CD4-positive, alpha-beta T cell treated with Interleukin-6 for 4 hours (primary cell): ENCODE results near the gene ARL6IP4.

ENCODE experiments used
- DNase-seq: peaks from one replicate; pipeline ENCODE4 v3.0.0-alpha.2; 2020; ENCODE audit warnings: mixed read lengths

Gene ARL6IP4

DNA sequence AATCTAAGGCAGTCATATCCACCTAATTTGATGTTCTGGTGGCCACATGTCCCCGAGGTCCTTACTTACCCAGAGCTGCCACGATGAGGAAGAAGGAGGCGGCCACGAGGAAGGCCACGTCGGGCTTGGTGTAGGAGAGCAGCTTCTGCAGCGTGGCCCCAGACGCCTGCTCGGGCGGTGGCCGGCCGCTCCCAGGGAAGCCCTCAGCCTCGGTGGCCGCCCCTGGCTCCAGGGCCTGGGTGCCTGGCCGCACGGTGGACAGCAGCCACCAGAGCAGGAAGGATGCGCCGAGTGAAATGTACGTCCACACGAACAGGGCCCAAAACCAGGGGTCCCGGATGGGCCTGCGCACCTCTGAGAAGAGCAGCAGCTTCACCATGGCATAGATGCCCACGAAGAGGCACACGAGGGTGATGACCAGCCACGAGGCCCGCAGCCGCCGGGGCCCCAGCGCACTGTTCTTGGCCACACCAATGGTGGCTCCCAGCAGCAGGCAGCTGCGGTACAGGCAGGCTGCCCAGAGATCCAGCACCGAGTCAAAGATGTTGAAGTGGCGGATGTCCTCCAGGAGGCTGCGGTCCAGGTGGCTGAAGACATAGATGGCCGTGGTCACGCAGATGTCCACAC lies 20.8 kb upstream of the ARL6IP4 start:
- no peak for DNase-seq

DNA sequence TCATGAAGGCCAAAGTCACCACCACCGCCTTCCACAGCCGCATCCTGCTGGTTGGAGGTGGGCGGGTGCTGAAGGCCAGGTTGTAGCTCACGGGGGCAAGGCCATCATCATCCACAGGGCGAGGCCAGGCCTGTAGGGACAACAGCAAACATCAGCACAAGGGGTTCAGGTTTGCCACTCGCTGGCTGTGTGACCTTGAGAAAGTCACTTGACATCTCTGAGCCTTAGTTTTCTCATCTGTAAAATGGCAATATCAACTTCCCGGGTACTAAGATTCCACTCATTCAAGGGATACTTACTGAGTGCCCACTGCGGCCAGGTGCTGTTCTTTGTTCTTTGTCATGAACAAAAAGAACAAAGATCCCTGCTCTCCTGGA lies 20.3 kb upstream of the ARL6IP4 start:
- DNase-seq: no peak

DNA sequence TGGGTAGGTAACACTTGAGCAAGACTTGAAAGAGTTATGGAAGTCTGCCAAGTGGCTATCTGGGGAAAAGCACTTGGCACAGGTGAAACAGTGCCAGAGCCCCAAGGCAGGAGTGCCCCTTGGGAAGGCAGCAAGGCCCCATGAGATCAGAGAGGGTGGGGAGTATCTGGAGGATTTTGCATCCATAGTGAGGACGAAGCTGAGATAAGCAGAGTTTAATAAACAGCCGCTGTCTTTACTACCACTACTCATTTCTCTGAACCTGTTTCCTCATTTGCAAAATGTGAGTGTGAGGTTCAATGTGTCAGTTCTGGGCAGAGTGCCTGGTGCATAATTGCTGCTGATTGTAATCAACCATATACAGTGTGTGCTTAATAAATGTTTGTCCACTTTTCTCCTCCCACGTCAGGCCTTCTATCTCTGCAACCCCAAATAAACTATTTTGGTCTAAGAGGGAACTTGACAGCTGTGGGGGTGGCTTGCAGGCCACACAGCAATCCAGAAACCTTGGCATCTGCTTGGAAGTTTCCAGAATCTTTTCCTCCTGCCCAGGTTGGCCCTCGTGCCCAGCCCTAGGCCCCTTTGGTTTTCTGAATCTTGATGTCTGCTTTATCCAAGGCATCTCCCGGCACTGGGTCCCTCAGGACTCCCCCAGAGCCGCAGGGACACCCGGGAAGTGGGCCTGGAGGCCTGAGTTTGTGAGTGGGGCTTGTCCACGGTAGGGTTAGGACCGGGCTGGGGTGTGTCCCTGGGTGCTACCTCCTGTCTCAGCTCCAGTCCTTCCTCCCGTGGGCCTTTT lies 18.8 kb upstream of the ARL6IP4 start:
- no peak for DNase-seq

DNA sequence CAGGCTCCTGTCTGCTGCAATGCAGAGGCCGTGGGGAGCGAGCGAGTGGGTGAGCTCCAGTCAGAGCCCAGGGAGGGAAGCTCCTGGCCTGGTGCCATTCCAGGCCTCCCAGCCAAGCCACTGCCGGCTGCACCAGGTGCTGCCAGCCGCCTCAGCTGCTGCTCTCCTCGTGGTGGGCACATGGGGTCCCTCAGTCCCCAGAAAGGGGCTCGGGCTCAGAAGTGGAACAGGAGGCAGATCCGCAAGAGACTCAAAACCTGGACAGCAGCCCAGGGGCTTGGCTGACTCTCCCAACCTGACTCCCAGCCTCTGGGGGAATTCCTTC lies 16.6 kb upstream of the ARL6IP4 start:
- DNase-seq: no peak

DNA sequence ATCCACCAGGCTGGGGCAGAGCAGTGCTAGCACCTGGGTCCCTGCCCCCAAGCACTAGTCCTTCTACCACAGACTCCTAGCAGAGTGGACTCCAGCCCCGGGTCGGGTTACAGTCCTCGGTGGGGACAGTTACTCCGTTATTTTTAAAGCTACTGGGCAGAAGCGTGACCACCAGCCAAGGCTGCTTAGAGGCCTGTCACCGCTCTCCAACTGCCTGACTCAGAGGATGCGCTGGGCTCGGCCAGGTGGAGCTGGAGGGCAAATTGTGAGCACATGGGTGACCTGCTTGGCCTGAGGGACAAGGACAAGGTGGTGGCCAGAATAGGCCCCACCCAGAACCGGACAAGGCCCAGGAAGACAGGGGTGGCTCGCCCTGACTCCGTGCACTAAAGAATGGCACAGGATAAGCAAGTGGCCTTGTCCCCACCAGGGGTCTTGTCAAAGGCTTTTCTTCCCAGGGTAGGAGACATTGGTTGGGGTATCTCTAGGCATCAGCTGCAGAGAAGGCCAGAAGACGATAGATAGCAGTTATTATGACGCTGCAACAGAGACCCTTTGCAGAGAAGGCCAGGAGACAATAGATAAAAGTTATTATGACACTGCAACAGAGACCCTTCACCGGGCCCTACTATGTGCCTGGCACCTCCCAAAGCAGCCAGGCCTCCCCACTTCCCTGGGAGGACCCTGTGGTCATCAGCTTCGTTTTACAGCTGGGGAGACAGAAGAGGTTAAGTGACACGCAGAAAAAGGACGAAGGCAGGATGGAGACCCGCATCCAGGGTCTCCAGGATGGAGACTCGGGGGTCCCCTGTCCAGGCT lies 15.8 kb upstream of the ARL6IP4 start:
- no peak for DNase-seq

DNA sequence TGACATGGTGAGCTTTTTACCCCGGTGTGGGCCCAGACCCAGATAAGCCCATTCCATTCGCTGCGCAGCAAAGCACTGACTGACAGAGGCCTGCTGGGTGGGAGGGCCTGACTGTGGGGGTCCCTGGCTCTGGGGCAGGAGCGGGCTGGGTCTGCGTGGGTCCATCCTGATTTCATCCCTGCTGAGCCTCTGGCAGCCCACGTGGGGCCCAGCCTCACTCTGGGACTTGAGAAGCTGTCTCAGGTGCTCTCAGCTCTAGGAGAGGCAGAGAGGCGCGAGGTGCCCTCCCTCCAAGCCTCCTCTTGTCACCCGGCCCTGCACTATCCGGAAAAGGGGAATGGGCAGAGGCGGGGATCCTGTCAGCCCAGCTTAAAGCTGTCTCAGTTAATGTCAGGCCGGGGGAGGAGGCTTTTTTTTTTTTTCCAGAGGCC lies 15.1 kb upstream of the ARL6IP4 start:
- DNase-seq: no peak

DNA sequence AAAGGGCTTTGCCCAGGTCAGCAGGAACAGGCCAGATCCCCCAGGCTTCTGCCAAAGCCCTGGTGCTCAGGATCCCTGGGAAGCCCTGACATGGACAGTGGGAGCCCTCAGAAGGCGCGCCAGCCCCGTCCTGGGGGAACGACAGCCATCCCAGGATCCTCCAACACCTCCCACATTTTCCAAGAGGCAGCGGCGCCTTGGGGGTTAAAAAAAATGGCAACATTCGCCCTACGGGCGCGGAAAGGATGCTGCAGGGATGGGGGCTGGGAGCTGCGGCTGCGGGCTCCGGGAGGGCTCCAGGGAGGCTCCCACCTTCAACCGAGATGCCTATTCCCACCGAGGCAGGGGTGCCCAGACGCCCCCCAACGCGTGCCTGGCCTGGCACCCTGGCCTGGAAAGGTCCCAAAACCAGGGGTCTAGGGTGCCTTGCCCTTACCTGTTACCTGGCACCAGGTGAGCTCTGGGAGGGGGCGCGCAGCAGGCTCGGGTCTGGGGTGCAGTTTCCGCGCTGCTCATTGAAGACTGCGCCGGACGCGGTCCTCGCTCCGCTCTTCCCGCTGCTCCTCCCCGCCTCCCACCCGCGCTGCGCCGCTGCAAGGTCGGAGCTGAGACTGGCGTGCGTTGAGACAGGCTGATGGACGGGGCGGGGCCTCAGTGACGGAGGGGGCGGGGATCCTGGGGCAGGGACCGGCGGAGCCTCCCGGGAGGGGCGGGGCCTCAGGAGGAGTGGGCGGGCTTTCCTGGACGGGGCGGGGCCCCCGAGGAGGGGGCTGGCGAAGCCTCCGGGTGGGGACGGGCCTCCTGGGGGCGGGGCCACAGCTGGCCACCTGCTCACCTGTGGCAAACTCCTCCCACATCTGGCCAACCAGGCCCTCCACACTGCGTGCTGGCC lies 14.4 kb upstream of the ARL6IP4 start, which contains the start of gene ABCB9:
Gene ABCB9, minus strand, starts transcription at position 613 of the 892 bp plus-strand sequence. CDS start 6,228 bp downstream, outside the sequence.
- peak; percentile 99 for DNase-seq

DNA sequence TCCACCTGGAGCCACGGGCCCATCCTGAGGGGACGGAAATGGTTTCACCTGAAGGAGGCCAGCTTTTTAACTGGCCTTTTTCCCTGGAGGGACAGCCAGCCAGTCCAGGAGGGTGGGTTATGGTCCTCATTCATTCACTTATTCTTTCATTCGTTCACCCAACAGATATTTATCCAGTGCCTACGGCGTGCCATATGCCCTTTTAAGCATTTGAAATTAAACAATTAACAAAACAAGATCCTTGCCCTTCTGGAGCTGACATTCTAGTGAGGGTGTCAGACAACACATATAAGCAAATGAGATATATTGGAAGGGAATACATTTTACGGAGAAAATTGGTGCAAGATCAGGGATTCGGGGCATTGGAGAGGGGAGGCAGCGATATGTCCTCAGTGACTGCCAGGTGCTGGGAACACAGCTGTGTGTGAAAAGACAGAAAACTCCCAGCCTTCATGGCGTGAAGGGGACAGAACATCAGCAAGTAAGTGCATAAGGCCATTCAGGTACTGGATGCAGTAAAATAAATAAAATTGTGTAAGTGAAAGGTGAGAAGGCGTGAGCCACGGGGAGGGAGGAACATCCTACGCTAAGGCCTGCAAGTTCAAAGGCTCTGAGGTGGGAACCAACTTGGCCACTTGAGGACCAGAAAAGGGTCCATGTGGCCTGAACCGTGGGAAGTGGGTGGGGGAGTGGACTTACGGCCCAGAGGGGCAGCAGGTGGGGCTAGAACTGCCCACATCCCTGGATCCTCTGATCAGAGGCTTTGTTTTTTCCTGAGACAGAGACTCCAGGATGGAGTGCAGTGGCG lies 13.5 kb upstream of the ARL6IP4 start:
- no peak for DNase-seq

DNA sequence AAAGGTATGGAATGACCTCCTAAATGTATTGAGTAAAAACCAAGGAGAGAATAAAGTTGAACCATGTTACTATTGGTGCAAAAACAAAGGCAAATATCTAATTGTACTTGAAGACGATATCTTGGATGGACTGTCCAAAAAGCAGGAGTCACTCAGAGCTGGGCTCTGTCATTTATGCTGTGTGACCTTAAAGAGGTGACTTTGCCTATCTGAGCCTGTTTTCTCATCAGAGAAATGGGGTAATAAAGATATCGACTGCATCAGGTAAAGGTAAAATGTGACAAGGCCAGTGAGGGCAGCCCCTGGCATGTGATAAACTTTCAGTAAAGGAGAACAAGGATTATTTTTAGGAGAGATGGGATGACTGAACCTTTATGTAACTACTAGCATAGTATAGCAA lies 12.4 kb upstream of the ARL6IP4 start:
- no peak for DNase-seq

DNA sequence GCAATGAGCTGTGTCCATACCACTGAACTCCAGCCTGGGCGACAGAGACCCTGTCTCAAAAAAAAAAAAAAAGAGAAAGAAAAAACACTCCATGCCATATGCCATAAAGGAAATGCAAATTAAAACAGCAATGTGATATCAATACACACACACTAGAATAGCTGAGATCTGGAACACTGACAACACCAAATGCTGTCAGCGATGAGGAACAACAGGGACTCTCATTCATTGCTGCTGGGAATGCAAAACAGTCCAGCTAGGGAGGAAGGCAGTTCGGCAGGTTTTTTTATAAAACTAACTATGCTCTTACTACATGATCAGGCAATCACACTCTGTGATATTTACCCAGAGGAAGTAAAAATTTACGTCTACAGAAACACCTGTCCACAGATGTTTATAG lies 10.8 kb upstream of the ARL6IP4 start:
- no peak for DNase-seq

DNA sequence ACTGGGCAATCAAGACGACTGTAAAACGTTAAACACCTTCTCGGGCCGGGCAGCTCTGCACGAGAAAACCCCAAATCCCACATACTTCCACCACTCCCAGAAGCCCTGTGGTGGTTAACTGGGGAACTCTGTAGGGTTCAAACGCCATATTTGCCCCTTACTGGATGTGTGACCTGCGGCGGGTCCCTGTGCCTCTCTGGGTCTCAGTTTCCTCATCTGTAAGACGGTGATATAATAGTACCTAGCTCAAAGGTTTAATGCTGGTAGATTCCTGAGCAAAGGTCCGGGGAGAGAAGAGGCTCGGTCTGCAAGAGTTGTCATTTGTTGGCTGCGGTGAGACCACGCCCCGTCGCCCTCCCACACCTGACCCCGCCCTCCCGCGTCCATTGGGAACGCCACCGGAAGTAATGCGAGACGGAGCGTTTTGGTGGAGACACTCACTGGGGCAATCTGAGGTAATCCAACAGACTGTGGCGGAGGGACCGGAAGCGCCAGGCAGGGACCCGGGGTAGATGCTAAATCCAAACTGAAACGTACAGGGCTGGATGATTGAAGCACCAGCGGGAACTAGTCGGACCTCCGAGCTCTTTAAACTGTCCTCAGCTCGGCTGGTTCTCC lies 6.1 kb upstream of the ARL6IP4 start:
- DNase-seq: peak; percentile 99

DNA sequence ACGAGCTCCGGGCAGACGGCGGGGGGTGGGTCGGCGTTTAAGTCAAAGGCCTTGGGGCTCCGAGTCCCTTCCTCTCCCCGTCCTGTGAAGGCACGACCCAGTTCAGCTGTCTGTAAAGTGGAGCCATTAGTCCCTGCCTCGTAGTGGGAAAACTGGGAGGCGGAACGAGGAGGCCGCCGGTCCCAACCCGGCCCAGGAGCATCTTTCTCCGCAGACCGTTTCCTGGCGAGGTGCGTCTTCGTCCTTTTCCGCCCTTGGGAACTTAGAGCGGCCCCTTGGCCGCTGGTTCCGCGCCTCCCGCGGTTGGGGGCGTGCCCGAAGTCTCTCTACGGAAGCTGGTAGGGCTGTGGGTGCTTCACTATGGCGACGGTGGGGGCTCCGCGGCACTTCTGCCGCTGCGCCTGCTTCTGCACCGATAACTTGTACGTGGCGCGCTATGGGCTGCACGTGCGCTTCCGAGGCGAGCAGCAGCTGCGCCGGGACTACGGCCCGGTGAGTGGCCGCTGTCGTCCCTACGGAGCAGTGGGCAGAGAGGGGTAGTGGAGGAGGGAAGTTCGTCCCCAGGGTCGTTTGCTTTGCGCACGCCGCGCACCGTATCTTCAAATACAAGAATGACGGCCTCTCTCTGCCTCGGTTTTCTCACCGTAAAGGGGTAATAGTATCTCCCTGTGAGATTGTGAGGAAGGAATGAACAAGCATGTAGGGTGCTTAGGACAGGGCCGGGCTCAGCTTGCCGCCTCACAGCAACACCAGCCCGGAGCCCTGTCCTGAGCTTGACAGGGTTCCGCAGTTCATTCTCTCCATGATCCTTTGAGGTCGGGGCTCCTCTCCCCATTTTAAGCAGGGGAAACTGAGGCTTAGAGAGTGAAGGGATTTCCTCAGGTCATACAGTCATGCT lies 5.3 kb upstream of the ARL6IP4 start, which contains the start of gene OGFOD2:
Gene OGFOD2, plus strand, starts transcription at position 353 of the 898 bp plus-strand sequence. Its CDS starts 8 bp downstream, at position 361.
- peak; percentile 94 for DNase-seq

DNA sequence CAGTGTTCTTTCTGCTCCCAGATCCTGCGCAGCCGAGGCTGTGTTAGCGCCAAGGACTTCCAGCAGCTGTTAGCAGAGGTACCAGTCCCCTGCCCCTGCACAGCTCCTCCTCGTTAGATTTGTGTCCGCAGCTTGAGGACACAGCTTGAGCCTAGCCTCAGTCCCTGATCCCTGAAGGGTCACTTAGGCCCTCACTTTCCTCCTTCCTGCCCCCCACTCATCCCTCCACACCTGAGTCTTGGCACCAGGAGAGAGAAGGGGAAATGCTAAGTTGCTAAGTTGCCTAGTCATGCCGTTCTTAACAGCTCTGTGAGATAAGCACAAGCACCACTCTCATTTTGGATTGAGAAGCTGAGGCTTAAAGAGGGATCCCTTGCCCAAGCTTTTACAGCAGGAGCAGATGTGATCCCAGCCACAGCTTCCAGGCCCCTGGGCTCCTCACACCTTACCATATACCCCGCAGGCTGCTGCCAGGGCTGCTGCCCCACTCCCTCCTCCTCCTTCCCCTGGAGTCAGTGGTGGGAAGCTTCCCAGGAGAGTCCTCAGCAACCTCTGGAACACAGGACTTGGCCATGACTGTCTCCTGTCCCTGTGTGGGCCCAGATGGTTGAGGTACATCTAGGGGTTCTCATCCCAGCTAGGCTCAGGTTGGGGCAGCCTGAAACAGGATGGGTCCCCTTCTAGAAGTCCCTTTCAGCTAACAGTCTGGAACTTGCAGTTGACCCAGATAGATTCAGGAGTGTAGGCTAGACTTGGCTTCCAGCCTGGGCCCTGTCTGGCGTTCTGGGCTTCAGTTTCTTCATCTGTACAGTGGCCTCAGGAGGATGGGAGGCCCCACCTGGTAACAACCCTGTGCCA lies 4.5 kb upstream of the ARL6IP4 start:
- no peak for DNase-seq

DNA sequence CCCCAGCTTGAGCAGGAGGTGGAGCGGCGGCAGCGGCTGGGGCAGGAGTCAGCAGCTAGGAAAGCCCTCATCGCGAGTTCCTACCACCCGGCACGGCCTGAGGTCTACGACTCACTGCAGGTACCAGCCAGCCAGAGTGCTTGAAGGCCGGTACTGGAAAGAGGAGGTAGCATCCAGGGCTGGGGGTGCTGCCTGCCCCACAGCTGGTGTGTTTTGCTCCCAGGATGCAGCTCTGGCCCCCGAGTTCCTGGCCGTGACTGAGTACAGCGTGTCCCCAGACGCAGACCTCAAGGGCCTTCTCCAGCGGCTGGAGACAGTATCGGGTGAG lies 3.9 kb upstream of the ARL6IP4 start:
- no peak for DNase-seq

DNA sequence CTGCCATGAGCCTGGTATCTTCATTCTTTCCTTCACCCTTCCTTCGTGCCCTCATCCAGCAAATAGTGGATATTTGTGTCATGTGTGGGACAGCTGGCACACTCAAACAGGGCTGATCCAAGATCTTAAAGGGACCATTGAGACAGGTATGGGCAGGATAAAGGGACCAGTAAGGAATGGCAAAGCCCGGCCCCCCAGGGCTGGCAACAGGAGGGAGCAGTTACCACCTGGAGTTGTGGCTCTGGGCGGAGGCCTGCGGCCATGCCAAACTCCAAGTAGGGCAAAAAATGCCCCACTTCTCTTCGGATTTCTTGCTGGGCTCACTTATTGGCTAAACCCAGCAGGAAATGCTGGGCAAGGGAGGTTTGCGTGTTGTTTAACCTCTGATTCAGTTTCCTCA lies 3.3 kb upstream of the ARL6IP4 start:
- DNase-seq: no peak

DNA sequence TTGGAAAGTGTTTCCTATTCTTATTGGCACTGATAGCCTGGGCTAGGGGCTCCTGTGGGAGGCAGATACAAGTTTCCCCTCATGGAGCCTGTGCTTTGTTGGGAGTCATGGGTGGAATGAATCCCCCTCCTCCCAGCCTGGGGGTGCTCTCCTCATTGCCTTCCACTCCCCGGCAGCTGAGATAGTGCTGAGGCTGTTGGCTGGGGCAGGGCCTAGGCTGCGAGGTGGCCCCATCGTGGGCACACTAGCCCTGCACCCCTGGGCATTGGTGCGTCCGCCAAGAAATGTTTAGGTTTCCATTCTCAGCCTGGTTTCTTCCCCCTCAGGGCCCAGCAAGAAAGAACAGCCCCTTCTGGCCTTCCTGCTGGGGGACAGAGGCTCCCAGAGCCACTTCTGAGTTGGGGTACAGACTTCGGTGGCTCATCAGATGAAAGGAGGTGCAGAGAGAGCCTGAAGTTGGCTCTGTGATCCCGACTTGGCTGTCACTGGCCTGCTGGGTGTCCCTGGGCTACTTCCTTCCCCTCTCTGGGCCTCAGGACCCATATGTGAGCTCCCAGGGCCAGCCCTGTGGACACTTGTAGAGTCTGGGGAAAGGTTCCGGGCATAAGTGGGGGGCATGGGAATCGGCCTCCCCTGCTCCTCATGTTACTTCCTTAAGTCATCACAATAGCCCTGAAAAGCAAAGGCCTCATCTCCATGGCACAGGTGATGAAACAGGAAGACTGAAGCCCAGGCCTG lies 2.7 kb upstream of the ARL6IP4 start:
- no peak for DNase-seq

DNA sequence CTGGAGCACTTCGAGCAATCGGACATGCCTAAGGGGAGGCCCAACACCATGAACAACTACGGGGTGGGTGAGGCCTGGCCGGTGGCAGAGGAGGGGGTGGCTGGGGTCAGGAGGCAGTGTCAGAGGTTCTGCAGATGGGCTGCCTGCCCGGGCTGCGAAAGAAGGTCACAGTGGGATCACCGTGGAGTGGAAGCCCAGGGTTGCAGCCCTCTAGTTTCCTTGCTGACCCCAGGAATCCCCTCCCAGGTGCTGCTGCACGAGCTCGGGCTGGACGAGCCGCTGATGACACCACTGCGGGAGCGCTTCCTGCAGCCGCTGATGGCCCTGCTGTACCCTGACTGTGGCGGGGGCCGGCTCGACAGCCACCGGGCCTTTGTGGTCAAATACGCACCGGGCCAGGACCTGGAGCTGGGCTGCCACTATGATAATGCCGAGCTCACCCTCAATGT lies 1.9 kb upstream of the ARL6IP4 start:
- no peak for DNase-seq
